Stimulated activated CD8-positive, alpha-beta memory T cell treated with anti-CD3 and anti-CD28 coated beads, Interleukin-4, amount 100 ng/mL, for 24 hours (primary cell): ENCODE measurements around the gene ZNF385C.

ENCODE experiments used
- DNase-seq: peaks from one replicate; pipeline ENCODE4 v3.0.0-alpha.2; 2020; ENCODE audit warnings: low read depth

Gene ZNF385C

DNA sequence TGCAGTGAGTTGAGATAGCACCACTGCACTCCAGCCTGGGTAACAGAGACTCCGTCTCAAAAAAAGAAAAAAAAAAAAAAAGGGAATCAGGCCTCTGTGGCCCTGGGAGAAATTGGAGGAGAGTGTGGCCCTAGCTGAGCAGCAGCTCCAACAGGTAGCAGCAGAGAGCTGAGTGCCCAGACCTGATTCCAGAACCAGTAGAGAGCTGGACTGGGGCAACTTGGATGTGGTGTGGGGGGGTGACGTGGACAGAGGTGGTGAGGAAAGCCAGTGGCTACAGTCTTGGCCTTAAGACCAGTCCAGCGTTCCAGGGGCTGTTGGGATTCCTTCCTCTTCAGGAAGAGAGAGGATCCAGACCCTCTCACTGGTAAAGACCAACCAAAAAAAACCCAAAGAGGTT is 26.0 kb upstream of the ZNF385C start:
- no peak for DNase-seq

DNA sequence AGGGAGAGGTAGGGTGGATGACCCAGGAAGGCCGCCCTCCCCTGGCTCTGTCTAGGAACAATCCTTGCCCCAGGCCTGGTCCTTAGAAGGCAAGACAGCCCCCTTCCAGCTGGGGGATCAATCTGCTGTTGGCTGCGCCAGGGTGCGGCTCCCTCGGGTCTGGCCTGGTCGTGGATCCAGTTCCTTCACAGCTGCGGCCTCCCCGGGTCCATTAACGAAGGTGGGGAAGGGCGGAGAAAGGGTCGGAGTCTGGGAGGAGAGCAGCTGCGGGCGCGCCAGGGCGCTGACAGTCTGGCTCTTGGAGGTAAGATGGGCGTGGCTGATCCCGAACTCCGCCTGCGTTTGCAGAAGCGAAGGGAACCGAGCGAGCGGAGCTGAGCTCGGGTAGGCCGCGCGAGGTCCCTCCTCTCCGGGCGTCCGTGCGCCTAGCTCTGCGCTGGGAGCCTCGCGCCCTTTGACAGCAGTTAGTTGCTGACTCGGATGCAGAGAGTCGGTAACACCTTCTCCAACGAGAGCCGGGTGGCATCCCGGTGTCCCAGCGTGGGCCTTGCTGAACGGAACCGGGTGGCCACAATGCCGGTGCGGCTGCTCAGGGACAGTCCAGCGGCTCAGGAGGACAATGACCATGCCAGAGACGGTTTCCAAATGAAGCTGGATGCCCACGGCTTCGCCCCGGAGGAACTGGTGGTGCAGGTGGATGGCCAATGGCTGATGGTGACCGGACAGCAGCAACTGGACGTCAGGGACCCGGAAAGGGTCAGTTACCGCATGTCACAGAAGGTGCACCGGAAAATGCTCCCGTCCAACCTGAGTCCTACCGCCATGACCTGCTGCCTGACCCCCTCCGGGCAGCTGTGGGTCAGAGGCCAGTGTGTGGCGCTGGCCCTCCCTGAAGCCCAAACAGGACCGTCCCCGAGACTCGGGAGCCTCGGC is 24.4 kb upstream of the ZNF385C start, which contains the start of gene HSPB9:
Gene HSPB9 (plus strand): TSS at position 434 of the 933 bp plus-strand sequence. CDS start 47 bp downstream, at position 481.
- DNase-seq: no peak

DNA sequence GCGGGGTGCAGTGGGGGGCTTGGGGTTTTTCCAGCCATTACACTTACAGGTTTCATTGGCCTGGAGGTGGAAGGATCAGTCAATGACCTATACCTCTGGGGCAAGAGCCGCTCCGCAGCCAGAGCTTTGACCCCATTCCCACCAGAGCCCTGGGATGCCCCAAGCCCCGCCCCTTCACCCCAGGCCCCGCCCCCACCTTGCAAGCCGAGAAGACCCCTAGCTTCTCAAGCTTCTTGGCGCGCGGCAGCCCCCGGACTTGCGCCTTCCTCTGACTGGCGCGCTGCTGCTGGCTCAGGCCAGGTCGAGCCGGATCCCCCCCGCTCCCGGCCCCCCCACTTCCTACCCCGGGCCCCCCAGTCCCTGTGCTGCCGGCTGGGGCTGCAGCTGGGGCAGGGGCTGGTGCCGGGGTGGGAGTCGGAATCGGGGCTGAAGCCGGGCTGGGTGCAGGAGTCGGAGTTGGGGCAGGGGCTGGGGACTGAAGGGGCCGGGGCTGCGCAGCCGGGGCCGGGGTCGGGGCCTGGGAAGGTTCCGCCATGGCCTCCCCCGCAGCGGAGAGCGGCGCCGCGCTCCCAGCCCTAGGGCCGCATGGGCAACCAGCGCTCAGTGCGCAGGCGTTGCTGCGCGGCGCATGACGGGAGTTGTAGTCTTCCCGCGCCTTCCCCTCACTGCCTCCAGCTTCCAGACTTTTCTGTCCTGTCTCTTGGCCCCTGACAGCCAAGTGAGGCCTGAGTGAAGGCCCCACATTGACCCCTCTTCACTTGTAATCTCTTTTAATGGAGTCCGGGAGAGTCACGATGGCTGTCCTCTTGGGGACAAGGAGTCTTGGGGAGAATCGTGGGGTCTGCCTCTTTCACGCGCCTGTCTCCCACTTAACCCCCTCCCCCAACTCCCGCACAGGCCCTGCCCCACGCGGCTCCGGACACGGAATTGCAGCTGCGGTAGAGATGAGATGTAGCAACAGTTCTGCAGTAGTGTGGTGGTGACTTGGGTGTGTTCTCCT is 22.8 kb upstream of the ZNF385C start, which contains the start of gene KAT2A:
Gene KAT2A (minus strand): TSS at position 598 of the 1,000 bp plus-strand sequence. CDS start 63 bp downstream, at position 535.
- DNase-seq: peak; percentile 74

DNA sequence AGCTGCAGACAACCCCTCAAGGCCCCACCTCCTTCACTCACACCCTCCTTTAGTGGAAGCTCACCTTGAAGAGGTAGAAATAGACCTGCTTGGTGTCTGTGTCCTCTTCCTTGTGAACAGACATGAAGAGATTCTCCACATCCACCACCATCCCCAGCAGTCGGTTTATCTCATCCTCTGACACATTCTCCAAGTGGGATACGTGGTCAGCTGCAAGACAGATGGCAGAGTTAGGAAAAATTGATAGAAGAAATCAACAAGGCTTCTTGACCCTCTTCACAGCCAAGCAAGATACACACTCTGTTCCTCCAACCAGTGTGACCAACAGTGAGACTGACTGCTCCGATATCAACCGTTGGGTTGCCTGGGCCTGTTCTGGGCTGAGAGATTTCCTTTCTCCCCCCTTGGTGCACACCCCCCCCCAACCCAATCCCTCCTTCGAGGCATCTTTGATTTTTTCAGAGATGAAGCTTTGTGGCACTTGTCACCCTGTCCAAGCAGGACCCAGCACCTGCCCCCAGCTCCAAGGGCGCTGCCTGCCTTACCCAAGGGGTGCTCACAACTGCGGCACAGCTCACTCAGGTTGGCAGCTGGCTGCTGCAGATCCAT is 22.0 kb upstream of the ZNF385C start:
- DNase-seq: no peak

DNA sequence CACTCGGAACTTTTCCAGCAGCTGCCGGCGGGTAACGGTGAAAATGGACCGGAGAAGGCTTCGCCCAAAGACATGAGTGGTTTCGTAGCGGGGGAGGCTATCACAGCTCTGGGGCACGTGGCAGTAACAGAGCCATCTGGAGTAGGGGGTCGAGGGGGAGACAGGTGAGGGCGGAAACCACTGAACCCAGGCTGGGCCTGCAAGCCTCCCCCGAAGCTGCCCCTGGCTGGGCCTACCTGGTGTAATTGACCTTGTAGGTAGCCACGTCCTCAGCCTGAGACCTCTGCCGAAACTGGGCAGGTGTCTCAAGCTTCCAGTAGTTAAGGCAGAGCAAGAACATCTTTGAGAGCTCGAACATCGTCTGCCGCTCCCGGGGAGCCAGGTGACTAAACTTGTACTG is 21.0 kb upstream of the ZNF385C start:
- no peak for DNase-seq

DNA sequence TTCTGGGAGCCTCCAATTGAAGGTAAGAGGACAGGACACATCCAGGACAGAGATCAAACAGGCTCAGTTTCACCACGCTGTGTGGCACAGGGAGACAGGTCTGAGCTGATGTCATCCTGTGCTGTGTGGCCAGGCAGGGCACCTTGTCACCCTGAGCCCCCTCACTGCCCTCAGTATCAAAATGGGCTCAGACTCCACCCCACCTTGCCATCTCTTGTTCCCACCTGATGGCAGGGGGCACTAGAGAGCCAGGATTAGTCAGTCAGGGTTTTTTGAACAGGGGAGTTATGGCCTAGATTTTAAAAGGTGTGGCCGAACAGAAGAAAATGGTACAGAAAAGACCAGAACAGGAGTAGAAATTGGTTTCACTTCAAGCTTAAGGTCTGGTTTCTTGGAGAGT is 20.3 kb upstream of the ZNF385C start:
- no peak for DNase-seq

DNA sequence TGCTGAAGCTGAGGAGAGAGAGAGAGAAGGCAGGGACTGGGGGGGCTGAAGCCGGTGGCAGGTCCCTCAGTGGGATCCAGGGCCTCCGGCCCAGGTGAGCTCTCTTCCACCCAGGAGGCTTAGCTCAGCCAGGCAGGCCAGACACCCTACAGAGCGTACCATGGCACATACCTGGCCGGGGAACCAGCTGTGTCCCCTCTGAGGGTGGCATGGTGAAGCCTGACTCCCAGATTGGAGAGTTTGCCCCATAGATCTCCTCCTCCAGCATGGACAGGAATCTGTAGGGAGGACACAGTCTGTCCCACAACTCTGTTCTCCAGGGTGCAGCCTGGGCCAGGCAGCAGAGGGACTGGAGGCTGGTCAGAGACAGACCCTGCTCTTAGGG is 19.8 kb upstream of the ZNF385C start:
- DNase-seq: no peak

DNA sequence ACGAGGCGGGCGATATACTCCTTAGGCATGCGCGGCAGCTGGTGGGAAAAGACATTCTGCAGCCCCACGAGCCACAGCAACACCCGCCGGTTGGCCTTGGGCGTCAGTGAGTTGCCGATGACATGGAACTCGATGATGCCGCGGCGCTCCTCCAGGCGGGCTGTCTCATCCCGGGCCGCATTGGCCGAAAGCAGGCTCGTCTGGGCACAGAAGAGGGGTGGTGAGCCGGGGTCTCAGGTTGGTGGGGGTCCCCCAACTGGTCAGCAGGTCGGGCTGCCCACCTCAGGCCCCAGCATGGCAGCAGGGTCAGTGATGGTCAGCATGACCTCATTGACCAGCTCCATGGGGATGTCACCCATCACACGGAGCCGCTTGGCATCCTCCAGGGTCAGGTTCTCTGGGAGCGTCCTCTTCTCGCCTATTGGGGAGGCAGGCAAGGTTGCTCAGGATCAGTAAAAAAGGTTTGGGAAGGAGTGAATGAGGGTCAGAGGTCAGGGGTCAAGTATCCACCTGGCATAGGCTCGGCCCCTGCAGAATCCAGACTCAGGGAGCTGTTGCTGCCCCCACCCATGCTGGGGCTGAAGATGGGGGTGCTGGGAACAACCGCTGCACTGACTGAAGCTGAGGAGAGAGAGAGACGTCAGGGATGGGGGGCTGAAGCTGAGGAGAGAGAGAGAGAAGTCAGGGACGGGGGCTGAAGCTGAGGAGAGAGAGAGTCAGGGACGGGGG is 19.3 kb upstream of the ZNF385C start:
- no peak for DNase-seq

DNA sequence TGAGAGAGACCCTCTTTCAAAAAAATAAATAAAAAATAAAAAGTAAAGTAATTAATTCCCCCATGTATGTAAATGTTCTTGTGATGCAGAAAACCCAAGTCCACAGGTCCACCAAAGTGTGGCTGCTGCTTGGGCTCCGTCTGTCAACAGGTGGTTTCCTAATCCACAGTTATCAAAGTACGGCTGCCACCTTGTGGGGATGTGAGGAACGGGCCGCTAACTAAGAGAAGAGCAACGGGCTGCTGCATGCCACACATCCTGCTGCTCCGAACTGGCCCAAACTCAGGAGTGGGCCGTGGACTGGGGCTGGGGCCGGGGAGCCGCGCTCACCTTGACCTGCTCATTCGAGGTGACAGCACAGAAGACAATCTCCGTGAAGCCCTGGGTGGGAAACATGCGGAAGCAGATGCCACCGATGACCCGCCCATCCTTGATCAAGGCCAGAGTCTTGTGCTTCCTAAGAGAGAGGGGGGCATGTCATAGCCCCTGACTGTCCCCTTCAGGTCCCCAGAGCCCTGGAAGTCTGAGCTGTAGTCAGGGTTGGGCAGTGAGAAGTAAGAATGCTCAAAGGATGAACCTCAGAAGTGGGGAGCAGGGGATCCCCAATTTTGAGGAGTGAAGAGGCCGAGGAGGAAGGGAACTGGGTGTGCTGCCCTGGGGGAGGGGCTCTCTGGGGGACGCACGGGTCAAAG is 18.6 kb upstream of the ZNF385C start:
- DNase-seq: peak; percentile 71

DNA sequence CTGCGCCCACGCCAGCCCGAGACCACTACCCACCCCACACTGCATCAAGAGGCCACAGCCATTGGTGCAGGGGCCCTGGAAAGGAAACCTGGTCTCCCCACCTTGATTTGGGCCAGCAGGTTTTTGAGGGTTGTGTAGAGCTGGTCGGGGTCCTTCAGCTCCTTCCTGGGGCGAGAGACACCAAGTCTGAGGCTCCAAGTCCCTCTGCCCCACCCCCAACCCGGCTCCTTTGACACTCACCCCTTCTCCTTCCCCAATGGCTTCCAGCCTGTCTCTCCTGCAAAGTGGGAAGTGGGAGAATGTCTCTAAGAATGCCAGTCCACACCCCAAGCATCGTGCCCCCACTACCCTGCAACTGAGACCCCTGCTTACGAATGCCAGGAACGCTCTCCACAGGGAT is 15.8 kb upstream of the ZNF385C start:
- DNase-seq: no peak

DNA sequence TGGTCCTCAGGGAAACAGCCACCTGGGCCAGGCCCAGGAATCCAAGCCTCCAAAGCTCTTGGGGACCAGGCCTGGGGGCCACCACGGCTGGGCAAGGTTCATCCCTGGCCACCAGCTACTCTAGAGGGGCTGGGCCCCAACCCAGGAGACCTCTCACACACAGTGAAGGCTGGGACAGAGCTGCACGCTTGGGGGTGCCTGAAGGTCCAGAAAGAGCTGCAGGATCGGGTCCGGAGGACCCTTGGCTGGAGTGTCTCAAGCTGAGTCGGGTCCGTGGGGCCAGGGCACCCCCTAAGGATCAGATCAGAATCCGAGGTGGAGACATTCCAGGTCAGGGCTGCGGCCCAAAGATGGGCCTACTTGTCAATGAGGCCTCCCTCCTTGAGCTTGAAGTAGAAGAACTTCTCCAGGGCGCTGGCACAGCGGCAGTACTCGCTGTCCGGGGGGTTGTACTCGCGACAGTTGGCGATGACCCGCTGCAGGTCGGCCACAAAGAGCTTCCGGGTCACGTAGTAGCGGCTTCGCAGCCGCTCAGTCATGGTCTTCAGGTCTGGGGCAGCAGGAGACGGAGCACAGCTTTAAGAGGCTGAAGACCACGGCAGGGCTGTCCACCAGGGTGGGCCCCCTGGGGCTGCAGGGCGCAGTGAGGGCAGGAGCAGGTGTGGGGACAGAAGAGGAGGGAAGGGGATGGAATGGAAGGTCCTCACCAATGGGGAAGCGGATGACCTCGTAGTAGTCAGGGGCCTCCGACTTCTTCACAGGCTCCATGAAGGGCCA is 15.2 kb upstream of the ZNF385C start:
- DNase-seq: no peak

DNA sequence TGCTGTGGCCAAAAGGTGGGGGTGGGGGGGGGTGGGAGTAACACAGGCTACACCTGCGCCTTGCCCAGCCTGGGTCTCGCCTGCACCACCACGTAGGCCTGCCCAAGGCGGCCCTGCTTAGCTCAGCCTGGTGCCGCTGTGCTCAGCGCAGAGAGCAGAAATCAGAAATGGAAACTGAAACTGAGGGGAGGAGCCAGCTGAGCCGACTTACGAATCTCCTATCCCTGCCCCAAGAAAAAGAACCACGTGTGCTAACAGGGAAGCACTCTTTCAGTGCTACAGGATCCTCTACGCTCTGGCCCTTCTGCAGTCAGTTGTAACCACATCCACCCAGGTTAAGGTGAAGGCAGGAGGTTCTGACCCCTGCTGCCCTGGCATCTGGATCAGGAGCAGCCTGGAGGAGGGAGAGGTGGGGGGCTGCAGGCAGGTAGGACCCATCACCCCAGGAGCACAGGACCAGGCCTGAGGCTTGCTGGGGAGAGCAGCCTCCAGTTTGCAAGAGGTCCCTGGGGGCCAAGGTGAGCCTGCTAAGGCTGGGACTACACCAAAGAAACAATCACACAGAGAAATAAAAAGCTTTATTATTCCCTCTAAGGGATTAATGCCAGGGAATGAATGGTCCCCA is 14.4 kb upstream of the ZNF385C start, which contains the start of gene DHX58:
Gene DHX58 (minus strand): TSS at position 163 of the 625 bp plus-strand sequence. CDS start 822 bp downstream, outside the sequence.
- DNase-seq: peak; percentile 60

DNA sequence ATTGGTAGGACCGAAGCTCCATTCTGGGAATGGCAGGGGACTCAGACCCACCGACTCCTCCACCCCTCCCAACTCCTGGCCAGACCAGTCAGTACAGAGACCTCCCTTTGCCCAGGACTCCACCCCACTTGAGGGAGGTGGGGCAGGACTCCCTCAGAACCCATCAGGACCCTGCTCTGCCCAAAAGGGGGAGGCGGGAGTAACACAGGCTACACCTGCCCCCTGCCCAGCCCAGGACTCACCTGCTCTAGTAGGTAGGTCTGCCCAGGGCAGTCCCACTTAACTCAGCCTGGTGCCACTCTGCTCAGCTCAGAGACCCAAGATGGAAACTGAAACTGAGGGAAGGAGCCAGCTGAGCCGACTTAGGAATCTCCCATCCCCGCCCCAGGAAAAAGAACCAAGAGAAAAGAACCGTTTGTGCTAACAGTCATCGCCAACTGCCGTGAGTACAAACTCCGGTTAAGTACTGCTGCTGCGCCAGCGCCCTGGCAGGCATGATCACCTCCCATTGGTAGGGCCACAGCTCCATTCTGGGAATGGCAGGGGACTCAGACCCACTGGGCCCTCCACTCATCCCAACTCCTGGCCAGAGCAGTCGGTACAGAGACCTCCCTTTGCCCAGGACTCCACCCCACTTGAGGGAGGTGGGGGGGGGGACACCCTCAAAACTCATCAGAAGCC is 13.7 kb upstream of the ZNF385C start:
- DNase-seq: no peak

DNA sequence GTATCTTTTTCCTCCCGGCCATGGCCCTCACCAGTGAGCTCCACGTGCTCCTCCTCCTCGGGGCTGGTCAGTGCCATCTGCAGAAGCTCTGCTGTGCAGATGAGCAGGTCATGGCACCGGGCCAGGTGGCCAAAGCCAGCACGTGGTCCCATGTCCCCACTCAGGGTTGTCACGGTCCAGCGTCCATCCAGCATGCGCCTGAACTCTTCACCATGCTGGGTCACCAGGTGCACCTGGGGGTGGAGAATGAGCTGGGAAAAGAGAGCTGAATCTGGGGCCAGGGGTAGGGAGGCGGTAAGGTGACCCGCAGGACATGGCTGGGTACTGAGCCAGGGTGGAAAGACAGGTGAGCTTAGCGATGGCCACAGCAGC is 13.0 kb upstream of the ZNF385C start:
- DNase-seq: no peak

DNA sequence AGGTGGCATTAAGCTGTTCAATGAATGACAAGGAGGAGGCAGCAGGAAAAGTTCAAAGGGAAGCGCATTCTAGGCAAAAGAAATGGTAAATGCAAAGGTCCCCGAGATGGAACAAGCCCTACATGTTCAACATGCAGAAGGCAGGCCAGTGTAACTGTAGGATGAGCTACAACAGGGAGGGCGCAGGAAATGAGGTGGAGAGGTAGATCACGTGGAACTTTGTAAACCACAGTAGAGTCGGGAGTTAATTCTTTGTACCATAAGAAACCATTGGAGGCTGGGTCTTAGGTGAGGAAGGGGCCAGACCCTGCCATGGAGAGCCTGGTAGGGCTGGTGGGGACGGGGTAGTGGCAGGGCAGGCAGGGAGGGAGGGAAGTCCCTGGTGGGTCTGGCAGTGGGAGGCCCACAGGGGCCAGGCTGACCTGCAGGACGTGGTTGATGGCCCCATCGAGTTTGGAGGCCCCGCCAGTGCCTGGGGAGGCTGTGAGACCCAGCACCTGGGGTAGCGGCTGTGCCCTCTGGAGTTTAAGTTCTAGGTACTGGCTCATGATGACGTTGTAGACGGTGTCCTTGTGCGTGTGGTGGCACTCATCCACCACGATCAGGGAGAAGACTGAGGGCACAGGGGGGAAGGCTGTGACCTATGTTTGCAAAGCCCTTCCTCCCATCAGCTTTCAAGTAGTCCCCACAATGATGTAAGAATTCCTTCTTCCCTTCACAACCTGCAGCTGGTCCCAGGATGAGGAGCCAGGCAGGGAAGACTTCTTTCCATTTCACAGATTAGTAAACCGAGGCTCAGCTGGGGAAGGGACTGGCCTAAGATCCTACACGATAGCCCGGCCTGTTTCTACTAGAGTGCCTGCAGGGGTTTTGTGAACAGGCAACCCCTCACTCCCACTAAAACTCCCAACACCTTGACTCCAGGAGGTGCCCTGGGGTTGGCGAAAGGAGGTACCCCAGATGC is 12.3 kb upstream of the ZNF385C start:
- no peak for DNase-seq

DNA sequence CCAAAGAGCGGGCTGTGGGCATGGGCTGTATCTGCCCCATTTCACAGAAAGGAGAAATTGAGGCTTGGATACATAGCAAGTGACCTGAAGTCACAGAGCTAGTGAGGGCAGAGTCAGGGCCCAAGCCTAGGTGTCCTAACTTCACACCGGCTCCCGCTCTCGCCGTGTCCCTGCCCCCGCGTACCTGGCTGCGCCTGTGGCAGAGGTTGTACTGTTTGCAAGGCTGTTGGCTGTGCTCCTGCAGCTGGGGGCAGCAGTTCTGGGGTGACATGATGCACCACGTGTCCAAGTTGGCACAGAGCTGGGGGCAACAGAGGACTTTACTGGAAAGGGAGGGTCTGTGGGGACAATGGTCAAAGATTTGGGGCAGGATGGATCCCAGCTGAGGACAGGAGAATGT is 10.8 kb upstream of the ZNF385C start:
- no peak for DNase-seq
